Skeletal muscle cell (primary cell): ENCODE results near the gene S100A4.

ENCODE experiments used
- DNase-seq: peaks from one replicate; pipeline ENCODE4 v3.0.0-alpha.2; 2010; ENCODE audit warnings: low read depth
- H3K4me3 ChIP-seq: 2 replicates; pipeline ENCODE4 v1.5.1; 2011; ENCODE audit warnings: low read depth, mild to moderate bottlenecking, control low read depth, low read length, moderate library complexity

The S100A4 gene

GRCh38 chr1:153515504-153516394, 29.9 kb downstream of the S100A4 start:
- no peak for DNase-seq
- no peak overlapping the region for H3K4me3 ChIP-seq

GRCh38 chr1:153513666-153514065, 31.9 kb downstream of the S100A4 start:
- H3K4me3 ChIP-seq = no peak overlapping the region
- no peak for DNase-seq

- no peak for DNase-seq
- H3K4me3 ChIP-seq = no peak overlapping the region
Measured at GRCh38 chr1:153513023-153513422, 32.6 kb downstream of the S100A4 start.

DNA sequence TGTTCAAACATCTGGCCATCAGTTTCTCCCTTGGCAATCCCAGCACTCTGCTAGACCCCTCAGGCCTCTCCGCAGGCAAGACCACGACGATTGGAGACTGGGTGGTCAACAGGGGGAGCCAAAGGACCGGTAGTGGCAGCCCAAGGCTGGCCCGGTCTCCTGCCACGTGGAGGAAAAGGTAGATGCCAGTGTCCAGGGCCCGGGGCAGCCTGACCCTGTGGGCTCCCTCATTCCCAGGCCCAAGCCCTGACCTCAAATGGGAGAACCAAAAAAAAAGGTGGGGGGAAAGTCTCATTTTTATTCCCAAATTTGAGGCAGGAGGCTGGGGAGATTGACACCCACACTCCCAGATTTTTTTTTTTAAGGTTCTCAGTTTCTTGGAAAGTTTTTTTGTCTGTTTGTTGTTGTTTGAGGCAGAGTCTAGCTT, 34.6 kb downstream of the S100A4 start:
- DNase-seq = no peak

DNA sequence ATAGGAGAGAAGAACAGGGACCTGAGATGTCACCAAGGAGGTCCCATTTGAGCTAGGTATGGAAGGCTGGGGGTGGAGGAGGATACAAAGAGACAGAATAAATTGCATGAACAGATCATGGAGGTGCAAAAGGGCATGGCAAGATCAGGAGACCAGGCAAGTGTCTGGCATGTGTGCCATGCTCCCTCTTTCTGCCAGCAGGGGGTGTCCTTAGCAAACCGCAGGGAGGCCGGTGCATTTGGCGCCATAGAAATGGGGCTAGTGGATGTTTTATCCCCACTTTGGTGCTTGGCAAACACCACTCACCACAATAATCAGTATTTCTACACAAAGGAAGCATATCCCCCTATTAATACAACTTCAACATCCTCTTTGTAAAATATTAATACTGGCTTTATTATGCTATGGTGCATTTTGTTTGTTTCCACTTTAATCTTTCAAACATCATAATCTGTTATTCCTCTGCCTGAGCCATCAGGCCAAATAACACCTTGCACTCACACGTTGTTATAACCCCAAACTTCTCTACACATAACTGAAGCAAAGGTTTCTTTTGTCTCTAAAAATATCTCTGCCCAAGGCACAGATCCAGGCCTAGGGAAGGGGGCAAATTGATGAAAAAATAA, 35.8 kb downstream of the S100A4 start:
- DNase-seq = no peak

More for the DNA sequence above, 34.6 kb downstream of the S100A4 start:
- no peak overlapping the region for H3K4me3 ChIP-seq

DNA sequence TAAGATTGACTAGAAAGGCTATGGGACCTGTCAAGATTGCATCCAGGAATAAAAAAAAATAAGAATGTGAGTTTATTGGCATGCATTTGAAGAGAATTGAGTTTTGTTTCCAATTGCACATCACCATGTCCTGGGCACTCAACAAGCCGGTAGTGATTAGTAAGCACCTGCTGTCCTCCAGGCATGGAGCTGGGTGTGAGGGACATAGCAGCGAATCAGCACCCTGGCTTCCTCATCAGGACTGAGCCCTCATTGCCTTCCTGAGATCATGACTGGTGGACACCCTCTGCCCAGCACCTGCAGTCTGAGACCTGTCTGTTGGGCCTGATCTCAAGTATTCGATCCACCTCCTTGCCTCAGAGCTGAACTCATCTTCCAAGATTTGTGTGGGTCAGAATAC, 36.6 kb downstream of the S100A4 start:
- no peak for DNase-seq
- no peak overlapping the region for H3K4me3 ChIP-seq

More for the DNA sequence above, 35.8 kb downstream of the S100A4 start:
- H3K4me3 ChIP-seq = no peak overlapping the region

- DNase-seq = no peak
- no peak overlapping the region for H3K4me3 ChIP-seq
Measured at GRCh38 chr1:153507926-153508583, 37.6 kb downstream of the S100A4 start.

DNA sequence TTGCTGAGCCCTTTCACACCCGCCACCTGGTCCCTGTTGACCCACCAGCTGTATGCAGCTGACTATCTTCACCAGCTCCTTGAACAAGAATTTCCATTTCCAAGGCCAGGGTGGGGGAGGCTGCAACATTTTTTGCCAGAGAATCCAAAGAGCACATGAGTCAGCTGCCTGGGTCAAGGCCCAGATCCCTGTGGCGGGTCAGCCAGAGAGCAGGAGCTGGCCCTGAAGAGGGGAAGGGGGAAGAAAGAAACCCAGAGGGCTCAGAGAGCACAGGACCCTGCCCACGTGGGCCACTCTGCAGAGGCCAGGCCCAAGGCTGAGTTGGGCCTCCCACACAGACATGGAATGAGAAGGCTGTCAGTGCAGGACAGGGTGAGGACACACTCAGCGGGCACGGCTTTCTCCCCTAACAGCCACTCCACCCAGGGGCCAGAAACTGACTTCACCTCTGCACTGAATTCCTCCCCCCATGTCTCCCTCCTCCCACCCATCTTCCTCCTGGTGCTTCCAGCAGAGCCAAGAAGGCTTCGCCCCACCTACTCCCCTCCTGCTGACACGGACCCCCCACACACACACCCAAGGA, 38.7 kb downstream of the S100A4 start:
- no peak overlapping the region for H3K4me3 ChIP-seq
- peak; percentile 64 for DNase-seq

GRCh38 chr1:153506386-153506785, 39.2 kb downstream of the S100A4 start:
- DNase-seq = no peak
- no peak overlapping the region for H3K4me3 ChIP-seq

GRCh38 chr1:153505576-153505975, 40.0 kb downstream of the S100A4 start:
- H3K4me3 ChIP-seq = no peak overlapping the region
- DNase-seq = no peak

- DNase-seq = no peak
- no peak overlapping the region for H3K4me3 ChIP-seq
Measured at GRCh38 chr1:153503766-153504165, 41.8 kb downstream of the S100A4 start.

- no peak for DNase-seq
- H3K4me3 ChIP-seq = no peak overlapping the region
Measured at GRCh38 chr1:153498746-153499145, 46.9 kb downstream of the S100A4 start.

DNA sequence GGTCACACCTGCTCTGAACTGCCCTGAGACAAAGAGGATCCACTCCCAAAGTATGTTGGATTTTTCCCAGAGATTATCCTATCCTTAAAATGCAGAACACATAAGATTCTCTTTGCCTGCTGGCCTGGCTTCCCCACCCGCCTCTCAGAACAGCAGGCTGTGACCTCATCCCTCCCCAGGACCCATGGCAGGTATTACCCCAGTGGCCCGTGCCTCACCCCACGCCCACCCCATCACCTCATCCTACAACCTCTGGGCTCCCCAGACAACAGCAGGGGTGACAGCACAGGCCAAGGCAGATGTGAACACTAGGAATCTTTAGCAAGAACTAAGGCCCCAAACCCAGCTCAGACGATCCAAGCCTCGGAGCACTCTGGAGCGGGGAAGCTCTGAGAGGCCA, 50.1 kb downstream of the S100A4 start:
- H3K4me3 ChIP-seq = no peak overlapping the region
- DNase-seq = no peak

GRCh38 chr1:153494976-153495535, 50.5 kb downstream of the S100A4 start:
- no peak for DNase-seq
- no peak overlapping the region for H3K4me3 ChIP-seq
